GM12801 (cell line): Measurements from ENCODE around the gene PROK1.

Experiments
- TF ChIP-seq, protein P1 (sequence below): IDR thresholded peaks from one replicate; pipeline ENCODE4 v1.5.1; 2011; ENCODE audit warnings: control low read depth; ENCODE audit not compliant: insufficient read length; ENCODE audit errors: extremely low read depth

The PROK1 gene

GRCh38 chr1:110412576-110412975 is 38.4 kb upstream of the PROK1 start:
- TF ChIP-seq, protein P1, sequence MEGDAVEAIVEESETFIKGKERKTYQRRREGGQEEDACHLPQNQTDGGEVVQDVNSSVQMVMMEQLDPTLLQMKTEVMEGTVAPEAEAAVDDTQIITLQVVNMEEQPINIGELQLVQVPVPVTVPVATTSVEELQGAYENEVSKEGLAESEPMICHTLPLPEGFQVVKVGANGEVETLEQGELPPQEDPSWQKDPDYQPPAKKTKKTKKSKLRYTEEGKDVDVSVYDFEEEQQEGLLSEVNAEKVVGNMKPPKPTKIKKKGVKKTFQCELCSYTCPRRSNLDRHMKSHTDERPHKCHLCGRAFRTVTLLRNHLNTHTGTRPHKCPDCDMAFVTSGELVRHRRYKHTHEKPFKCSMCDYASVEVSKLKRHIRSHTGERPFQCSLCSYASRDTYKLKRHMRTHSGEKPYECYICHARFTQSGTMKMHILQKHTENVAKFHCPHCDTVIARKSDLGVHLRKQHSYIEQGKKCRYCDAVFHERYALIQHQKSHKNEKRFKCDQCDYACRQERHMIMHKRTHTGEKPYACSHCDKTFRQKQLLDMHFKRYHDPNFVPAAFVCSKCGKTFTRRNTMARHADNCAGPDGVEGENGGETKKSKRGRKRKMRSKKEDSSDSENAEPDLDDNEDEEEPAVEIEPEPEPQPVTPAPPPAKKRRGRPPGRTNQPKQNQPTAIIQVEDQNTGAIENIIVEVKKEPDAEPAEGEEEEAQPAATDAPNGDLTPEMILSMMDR, result no peak

GRCh38 chr1:110418729-110419128 is 32.2 kb upstream of the PROK1 start:
- TF ChIP-seq, protein P1, result no peak

- TF ChIP-seq, protein P1, result no peak
These were observed 30.8 kb upstream of the PROK1 start for GRCh38 chr1:110420023-110420662.

DNA sequence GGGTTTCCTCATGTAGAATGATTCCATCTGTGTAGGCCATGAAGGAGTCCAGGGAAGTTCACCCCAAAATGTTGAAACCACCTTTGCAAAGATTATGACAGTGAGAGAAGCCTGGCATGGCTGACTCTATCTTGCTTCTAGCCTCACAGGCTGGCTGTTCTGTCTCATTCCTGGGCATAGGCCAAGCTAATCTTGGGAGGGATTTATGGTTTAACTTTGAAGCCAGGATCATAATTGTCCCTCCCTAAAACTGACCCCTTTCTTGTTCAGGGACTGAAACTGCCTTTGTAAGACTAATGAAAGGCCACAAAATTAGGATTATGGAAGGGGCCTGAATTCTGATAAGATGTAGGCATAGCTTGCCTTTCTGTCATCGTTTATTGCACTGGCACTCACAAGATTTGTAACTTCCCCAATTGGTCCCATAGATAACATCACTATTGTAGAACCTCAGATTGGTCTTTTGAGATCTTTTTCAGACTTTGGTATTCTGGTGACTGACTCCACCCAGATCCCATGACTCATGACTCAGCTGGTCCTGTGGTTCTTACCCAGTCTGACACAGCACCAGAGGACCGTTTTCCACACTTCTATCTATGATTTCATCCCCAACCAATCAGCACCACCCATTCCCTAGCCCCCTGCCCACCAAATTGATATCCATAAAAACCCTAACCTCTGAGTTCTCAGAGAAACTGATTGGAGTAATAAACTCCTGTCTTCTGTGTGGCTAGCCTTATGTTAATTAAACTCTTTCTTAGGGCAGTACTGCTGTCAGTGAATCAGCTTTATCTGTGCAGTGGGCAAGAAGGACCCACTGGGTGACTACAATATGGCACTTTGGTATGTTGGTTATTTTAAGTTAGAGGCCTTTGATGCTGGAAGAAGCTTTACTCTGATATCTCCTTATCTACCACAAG is 29.8 kb upstream of the PROK1 start:
- TF ChIP-seq, protein P1, result no peak

DNA sequence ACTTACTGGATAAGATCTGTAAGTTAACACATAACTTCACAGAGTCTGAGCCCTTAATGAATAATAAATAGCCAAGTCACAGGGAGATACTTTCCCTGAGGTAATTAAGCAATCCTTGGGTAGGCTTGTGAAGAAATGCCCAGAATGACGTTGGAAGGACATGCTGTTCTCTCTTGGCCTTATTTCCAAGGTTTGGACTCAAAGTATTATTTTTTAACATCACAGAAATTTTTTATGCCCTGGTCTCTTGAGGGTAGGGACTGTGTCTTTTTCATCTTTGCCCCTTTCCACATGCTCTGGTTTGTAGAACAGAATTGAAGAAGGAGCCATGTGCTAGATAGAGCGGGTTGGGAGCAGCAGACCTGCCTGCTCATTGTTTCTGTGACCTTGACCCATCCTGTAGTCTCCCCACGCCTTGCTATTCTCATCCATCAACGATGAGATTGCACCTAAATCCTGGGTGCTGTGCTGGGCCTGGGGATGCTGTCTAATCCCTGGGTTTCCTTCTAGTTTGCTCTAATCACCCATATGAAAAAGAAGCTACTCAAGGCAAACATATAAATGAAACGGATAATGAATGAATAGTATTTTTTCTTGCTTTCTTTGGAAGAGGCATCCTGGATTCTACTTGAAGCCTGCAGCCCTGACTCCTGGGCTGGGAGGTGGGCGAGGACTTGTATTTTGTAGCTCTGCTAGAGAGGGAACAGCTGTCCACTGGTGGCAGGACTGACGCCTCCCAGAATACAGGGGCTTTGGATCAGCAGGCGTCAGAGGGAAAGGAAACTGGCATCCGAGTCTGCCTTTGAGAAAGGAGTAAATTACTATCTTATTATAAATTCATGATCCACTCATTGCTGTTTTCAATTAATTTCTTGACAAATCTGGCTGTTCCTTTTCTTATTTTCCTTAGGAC is 26.0 kb upstream of the PROK1 start:
- TF ChIP-seq, protein P1, result no peak

DNA sequence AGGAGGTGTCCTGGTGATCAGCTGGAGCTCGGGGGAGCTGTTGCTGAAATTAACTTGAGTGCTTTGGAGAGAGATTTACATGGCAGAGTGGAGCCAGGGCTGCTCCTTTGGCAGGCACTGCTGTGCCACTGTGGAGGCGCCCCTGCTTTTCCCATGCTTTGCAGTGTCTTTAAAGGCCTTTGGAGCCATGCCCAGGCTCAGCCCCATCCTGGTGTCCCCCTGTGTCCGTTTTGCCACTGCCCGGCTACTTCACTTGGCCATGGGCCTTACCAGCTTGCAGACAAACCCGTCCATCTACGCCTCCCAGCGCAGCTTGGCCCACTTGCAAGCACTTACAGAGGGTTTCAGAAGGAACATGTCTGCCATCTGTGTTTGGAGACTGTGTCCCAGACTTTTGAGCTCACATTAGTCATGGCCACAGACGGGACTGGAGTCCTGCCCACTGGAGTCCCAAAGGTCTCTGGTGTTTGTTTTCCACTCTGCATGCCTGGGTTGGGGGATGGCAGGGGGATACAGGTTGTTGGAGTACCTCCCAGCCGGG is 25.3 kb upstream of the PROK1 start:
- TF ChIP-seq, protein P1, result no peak

GRCh38 chr1:110426854-110427253 is 24.1 kb upstream of the PROK1 start:
- TF ChIP-seq, protein P1, result no peak
